NAMALWA (cell line): ENCODE data around the gene KCNK13.

Experiments used
- DNase-seq: peaks from one replicate; pipeline ENCODE4 v3.0.0-alpha.2; 2015; ENCODE audit warnings: low spot score

KCNK13 gene

DNA sequence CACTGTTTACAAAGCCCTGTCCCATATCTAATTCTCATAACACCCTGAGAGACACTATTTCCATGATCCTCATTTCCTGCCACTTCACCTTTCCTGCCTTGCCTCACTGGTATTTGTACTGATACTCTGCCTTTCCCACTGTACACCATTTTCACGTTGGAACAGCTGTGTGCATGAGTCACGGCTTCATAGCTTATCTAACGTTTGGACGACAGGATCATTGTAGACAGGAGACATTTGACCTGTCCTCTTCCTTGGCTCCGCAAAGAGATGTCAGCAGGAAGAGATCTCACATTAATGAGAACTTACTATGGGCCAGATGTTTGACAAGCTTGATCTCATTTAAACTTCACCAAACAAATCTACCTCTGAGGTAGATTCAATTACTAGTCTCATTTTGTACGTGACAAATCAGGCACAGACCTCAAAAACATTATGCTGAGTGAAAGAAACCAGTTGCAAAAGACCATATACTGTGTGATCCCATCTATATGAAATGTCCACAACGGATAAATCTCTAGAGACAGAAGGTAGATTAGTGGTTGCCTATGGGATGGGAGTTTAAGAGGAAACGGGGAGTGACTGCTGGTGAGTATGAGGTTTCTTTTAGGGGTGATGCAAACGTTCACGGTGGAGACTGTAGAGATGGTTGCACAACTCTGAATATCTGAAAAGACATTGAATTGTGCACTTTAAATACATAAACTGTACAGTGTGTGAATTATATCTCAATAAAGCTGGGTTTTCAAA is 71.2 kb downstream of the KCNK13 start:
- DNase-seq, result no peak

DNA sequence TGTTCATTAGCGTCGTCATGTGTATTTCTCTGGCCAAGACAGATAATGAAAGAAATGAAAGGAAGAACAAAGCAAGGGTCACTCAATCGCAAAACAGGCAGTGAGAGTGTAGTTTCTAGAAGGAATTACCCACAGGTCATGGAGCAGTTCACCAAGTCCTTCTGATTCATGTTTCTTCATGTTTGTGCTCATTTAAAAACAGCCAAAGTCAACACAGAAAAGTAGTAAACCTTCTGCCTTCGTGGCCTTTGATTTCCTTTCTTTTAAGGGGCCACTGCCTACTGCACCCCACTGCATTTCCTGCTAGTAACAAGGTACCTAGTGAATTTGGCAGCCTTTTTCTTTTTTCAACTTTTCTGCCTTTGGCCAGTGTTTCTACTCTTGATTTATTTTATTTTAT is 75.1 kb downstream of the KCNK13 start:
- no peak for DNase-seq

DNA sequence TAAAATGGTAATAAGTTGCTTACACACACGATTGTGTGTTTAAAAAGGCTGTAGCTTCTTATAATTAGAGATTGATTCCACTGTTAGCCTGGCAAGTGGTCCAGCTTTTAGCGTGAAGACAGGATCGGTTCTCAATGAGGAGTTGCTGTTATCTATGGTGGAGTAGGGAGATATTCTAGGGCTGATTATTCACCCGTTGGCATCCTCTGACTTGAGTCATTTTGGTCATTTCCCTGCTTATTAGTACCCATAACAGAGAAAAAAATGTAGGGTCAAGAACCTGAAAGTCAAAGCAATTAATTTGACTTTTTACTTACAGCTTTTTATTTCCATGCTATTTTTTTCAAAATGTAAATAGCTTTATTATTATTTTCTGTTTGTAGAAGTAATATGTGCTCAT is 76.0 kb downstream of the KCNK13 start:
- no peak for DNase-seq

- DNase-seq, result no peak
Observed at GRCh38 chr14:90139199-90139598, 77.4 kb downstream of the KCNK13 start.

DNA sequence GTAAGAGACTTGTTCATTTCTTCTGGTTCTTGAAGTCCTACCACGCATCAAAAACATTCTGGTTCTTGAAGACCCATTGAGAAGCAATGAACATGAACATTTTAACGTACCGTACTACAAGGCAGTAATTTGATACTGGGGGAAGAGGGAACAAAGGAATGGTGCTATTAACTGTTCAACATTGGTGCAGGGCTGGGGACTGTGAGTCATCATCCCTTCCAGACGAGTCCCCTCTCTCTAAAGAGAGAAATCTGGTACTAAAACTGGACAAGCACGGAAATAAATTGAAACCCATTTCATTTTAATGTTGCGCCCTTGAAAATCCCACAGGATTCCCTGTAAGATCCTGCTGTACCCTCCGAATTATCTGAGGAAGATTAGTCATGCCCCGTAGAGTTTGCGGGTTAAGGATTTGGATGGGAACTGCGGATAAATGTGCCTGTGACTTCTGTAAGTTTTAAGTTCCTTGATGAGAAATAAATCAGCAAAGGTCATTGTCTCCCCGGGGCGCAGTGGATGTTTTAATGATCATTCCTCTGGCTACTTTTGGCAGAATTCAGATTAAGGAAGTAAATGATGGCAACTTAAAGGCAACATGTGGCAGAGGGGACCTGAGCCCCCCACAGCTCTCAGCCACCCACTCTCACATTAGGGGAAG is 78.6 kb downstream of the KCNK13 start:
- no peak for DNase-seq

- no peak for DNase-seq
Observed at GRCh38 chr14:90140956-90141316, 79.1 kb downstream of the KCNK13 start.

- DNase-seq, result no peak
Observed at GRCh38 chr14:90153429-90153828, 91.6 kb downstream of the KCNK13 start.

- DNase-seq, result peak; percentile 46
Observed at GRCh38 chr14:90154110-90154509, 92.3 kb downstream of the KCNK13 start.

GRCh38 chr14:90159146-90159545 is 97.4 kb downstream of the KCNK13 start:
- no peak for DNase-seq

- DNase-seq, result no peak
Observed at GRCh38 chr14:90159688-90160087, 97.9 kb downstream of the KCNK13 start.

DNA sequence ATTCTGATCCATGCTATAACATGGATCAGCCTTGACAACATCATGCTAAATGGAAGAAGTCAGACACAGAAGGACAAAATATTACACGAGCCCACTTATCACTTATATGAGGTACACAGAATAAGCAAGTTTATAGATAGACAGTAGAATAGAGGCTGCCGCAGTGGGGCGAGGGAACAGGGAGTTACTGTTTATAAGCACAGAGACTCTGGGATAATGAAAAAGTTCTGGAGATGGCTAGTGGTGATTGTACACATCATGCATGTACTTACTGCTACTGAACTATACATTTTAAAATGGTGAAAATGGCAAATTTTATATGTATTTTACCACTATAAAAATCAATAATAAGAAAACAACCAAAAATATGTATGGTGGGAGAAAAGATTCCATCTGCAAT is 99.3 kb downstream of the KCNK13 start:
- DNase-seq, result no peak

DNA sequence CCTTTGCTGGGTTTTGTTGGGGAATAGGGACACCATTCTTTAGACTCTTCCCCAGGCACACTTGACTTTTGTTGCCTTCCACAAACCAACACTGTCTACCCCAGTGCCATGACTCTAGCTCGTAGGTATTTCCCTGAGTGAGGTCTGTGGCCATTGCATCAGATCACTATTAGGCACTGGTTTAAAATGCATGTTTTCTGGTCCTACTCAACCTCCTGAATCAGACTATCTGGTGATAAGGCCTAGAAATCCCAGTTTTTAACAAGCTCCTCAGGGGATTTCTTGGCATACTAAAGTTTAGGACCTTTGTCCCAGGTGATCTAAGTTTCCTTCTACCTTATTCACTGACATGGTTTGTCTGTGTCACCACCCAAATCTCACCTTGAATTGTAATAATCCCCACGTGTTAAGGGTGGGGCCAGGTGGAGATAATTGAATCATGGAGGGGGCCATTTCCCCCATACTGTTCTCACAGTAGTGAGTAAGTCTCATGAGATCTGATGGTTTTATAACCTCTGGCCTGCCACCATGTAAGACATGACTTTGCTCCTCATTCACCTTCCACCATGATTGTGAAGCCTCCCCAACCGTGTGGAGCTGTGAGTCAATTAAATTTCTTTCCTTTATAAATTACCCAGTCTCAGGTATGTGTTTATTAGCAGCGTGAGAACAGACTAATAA is 106.8 kb downstream of the KCNK13 start:
- no peak for DNase-seq

DNA sequence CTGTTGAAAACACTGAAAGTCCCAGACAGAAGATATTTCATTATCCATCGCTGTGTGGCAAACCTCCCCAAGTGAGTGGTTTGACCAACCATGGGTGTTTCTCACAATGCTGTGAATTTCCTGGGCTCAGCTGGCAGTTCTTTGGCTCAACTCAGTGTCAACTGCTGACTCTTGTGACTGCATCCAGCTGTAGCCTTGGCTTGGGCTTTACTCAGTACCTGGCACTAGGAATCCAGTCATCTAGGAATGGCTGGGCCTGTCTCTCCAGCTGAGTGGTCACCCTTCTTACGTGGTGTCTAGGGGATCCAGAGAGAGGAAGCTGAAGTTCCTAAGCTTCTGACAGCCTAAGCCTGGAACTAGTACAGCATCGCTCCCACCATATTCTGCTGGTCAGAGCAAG is 113.8 kb downstream of the KCNK13 start:
- no peak for DNase-seq

- no peak for DNase-seq
Observed at GRCh38 chr14:90177539-90178189, 115.9 kb downstream of the KCNK13 start.

DNA sequence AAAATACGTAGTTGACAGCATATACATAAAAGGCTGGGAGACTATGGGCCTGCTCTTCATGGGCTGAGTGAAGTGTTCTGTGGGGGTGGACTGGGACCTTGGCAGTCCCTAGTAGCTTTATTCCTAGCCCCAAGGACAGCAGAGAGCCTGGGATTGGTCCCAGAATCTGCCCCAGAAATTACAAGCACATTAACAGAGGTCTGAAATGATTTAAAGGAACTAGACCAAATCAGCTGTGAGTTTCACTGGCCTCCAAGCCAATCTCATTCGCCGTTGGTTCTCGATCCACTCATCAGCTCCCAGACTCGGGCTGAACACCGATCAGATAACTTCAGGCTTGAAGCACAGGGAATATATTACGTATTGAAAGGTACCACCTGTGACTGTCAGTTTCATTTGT is 117.6 kb downstream of the KCNK13 start:
- no peak for DNase-seq

DNA sequence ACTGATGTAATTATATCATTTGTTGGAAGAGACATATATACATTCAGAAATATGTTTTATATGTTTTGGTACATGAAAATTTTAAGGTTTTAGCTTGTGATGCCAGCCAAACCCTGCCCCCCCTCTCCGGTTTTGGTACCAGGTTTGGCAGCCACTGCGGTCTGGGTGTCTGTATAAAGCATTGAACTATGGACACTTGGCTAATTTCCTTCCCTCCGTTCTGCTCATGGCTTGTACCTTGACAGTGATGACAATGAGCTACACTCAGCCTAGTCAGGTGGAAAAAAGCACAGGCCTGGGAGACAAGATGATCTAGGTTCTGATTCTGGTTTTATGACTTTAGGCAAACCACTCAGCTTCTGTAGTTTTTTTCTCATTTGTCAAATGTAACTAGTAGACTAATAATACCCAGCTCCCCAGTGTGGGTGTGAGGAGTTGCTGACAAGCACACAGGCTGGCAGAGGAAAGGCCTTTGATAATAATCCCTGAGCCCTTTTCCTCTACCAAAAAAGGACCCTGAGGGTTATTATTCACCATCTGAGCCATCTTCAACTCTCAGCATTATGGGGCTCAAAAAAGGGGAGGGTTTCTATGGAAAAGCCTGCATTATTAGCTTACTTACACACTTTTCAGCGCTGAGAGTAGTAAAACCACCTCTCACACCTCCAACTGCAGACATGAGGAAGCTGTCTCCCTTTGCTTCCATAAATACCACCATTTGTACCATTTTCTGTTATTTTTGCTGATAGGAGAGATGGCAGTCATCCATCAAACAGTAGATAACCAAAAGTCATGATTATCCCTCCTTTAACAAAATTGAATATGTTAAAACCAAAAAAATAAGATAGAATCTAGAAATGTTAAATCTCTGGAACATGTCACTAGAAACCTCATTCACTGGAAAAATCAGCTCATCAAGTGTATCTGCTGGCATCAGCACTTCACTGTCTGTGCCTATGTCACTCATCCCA is 118.3 kb downstream of the KCNK13 start:
- no peak for DNase-seq

- DNase-seq, result no peak
Observed at GRCh38 chr14:90184094-90184493, 122.3 kb downstream of the KCNK13 start.

DNA sequence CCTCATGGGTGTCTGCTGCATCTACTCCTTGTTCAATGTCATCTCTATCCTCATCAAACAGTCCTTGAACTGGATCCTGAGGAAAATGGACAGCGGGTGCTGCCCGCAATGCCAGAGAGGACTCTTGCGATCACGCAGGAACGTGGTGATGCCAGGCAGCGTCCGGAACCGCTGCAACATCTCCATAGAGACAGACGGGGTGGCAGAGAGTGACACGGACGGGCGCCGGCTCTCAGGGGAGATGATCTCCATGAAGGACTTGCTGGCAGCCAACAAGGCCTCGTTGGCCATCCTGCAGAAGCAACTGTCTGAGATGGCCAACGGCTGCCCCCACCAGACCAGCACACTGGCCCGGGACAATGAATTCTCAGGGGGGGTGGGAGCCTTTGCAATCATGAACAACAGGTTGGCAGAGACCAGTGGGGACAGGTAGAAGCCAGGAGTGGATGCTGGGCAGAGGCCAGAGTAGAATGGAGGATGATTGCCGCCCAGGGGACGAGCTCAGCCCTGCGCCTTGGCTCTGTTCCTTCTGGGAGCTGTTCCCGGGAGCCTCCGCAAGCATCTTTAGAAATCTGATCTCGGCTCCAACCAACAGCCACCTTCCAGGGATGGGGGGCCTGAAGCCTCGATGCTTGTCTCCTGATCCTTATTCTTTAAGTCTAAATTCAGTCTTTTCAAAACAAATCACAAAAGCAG is 122.9 kb downstream of the KCNK13 start:
- DNase-seq, result no peak

DNA sequence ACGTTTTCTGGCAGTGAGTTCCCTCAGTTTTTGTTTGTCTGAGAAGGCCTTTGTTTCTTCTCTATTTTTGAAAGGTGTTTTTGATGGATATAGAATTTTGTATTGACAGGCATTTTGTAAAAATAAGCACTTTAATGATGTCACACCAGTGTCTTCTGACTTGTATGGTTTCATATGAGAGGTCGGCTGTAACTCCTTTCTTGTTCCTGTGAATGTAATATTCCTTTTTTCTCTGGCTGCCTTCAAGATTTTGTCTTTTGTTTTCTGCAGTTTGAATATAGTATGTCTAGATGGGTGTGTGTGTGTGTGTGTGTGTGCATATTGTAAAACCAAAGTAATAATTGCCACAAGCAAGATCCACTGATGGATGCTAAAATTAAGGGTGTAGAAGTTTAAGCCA is 126.8 kb downstream of the KCNK13 start:
- DNase-seq, result no peak

GRCh38 chr14:90191154-90191553 is 129.4 kb downstream of the KCNK13 start:
- DNase-seq, result no peak

- no peak for DNase-seq
Observed at GRCh38 chr14:90191585-90191984, 129.8 kb downstream of the KCNK13 start.
